GM21786 (cell line): Measurements from ENCODE around the gene NAXE.
A peak's percentile ranks its signal among the peaks of the same experiment; 100 is the strongest.
"Not testable (repeated sequence)": the region's sequence is repeated elsewhere in the genome, so short reads cannot be mapped to it uniquely, and the experiment has no call there.

Experiments used
- ATAC-seq: cut with Tn5 transposase; IDR thresholded peaks from one replicate; pipeline ENCODE4 v1.9.1; 2021; ENCODE audit not compliant: unreplicated experiment

NAXE gene

GRCh38 chr1:156592158-156592909 lies 758 bp downstream of the NAXE start:
- ATAC-seq, result no peak

- ATAC-seq, result no peak
These were observed 1.5 kb downstream of the NAXE start for GRCh38 chr1:156592910-156593660.

DNA sequence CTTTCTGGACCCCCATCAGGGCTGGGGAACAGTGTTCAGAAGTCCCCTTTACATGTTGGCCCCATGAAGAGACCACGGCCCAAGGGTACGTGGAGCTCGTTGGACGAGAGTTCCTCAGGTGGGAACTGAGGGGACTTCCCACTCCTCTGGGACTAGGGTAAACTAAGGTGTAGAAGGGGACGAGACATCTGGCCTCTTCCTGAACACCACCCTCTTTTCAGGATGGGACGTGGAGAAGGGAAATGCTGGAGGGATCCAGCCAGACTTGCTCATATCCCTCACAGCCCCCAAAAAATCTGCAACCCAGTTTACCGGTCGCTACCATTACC lies 2.0 kb downstream of the NAXE start:
- no peak for ATAC-seq

GRCh38 chr1:156594190-156594589 lies 2.6 kb downstream of the NAXE start:
- ATAC-seq, result no peak

DNA sequence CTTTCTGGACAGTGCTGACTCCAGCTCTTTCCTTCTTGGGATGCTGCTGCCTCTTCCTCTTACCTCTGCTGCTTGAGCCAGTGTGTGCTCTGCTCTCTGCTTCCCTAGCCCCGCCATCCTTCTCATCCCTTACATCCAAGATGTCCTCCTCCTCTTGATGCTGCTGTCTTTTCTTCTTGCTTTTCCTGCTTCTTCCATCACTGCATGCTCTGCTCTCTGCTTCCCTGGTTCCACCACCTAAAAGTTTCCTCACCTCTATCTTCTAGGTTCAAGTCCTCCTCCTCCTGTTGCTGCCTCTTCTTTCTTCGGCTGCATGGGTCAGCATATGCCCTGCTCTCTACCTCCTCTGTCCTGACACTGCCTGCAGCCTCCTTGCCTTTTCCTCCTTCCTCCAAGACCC lies 3.4 kb downstream of the NAXE start:
- ATAC-seq, result no peak

DNA sequence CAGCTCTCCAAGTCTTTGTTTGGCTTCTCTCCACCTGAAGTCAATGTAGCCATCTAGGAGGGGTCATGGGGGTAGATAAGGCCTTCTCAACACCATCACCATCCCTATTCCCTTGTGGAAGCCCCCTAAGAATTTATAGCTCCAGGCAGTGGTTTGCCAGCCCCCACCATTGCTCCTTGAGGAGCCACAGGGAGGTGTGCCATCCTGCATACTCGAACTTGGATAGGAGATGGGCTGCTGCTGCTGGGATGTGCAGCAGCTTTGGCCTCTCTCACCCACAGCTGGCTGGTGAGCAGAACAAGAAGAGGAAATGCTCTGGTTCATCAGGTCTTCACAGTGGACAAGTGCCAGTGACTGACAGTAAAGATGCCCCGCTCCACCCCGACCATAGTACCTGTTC lies 4.8 kb downstream of the NAXE start:
- ATAC-seq, result no peak

DNA sequence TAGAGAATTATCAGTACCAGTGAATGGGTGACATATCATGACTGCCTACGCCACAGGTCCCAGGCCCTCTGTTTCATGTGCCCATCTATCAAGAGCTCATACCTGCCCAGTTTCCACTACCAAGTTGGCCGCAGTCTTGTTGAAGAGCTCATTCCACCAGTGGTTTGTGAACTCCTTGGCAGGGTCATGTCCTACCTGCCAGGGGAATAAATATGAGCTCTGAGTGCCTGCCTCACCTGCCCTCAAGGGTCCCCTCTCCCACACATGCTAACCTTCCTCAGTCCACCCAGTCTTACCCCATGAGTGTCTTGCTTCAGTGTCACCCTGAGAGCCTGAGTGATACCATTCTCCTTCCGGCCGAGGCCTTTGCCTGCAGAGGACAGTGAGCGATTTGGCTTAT lies 6.5 kb downstream of the NAXE start:
- no peak for ATAC-seq

- ATAC-seq, result no peak
These were observed 7.3 kb downstream of the NAXE start for GRCh38 chr1:156598731-156599432.

DNA sequence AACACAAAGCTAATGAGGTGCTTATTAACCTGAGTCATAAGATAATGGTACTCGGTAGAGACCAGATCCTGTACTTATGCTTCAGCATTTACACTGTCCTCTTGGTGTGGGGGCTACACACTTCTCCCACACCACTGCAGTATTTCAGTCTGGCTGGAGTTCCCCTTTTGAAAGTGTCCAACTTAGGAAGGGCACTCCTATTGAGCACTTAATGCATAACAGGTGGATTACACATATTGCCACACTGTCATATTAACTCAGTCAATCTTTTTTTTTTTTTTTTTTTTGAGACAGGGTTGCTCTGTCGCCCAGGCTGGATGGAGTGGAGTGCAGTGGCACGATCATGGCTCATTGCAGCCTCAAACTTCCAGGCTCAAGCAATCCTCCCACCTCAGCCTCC lies 8.2 kb downstream of the NAXE start:
- no peak for ATAC-seq

GRCh38 chr1:156600733-156601121 lies 9.2 kb downstream of the NAXE start:
- no peak for ATAC-seq

GRCh38 chr1:156601122-156601830 lies 9.7 kb downstream of the NAXE start, which contains the start of gene GPATCH4:
Gene GPATCH4, minus strand, starts transcription at chr1:156601479.
- peak; percentile 58 for ATAC-seq

GRCh38 chr1:156601892-156602291 lies 10.3 kb downstream of the NAXE start:
- no peak for ATAC-seq

- ATAC-seq, result no peak
These were observed 11.0 kb downstream of the NAXE start for GRCh38 chr1:156602557-156602993.

GRCh38 chr1:156607344-156607743 lies 15.8 kb downstream of the NAXE start:
- ATAC-seq, result not testable (repeated sequence)

DNA sequence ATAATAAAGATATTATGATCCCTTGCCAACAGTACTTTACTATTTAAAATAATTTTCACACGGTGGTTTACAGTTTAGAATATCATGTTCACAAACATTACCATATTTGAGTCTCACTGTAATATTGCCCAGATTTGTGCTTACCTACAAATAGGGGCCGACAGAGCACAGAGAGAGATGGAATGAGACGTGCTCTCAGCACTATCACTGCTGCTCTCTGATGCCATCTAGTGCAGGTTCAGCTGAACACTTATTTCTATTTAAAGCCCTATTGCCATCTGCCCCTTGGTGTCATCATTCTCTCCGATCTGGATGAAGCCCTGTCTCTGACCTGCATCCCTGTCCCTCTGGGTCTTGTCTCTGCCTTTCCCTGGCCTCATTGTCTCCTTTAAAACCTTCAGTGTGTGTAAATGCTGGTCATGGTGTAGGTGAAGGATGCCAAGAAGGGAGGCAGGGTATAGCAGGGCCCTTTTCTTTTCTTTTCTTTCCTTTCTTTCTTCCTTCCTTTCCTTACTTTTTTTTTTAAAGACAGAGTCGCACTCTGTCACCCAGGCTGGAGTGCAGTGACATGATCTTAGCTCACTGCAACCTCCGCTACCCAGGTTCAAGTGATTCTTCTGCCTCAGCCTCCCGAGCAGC lies 16.6 kb downstream of the NAXE start:
- peak; percentile 74 for ATAC-seq

- ATAC-seq, result no peak
These were observed 17.4 kb downstream of the NAXE start for GRCh38 chr1:156608981-156609380.

GRCh38 chr1:156610072-156610471 lies 18.5 kb downstream of the NAXE start:
- ATAC-seq, result not testable (repeated sequence)

GRCh38 chr1:156612666-156613065 lies 21.1 kb downstream of the NAXE start:
- ATAC-seq, result no peak

- ATAC-seq, result no peak
These were observed 24.4 kb downstream of the NAXE start for GRCh38 chr1:156615946-156616345.

- no peak for ATAC-seq
These were observed 24.9 kb downstream of the NAXE start for GRCh38 chr1:156616463-156616862.
